GM23248 (cell line): ENCODE measurements around the gene ZNF319. TPM values are rescaled to one million over a fixed set of nuclear protein-coding genes. Genes with fewer than 3 reads are reported as not detected.

Source experiments
- DNase-seq: peaks from one replicate; pipeline ENCODE4 v3.0.0-alpha.2; 2015
- H2AFZ ChIP-seq: fragments of 200-600 bp; sonication (generic); 2 replicates; pipeline ENCODE4 v1.6.1; 2016; ENCODE audit warnings: antibody characterized with exemption
- H3F3A ChIP-seq: fragments of 200-600 bp; sonication (generic); 2 replicates; pipeline ENCODE4 v1.6.1; 2016; ENCODE audit warnings: mild to moderate bottlenecking, antibody characterized with exemption, mixed run types; ENCODE audit not compliant: insufficient read depth
- H3K27ac ChIP-seq: fragments of 200-600 bp; sonication (generic); 2 replicates; pipeline ENCODE4 v1.5.1; 2016; ENCODE audit warnings: mild to moderate bottlenecking
- H3K27me3 ChIP-seq: fragments of 200-600 bp; sonication (generic); replicated peaks from 2 replicates; pipeline ENCODE4 v1.6.1; 2016; ENCODE audit warnings: mild to moderate bottlenecking; ENCODE audit not compliant: insufficient read depth
- H3K36me3 ChIP-seq: fragments of 200-600 bp; sonication (generic); 2 replicates; pipeline ENCODE4 v1.6.1; 2016; ENCODE audit warnings: low read depth, mild to moderate bottlenecking
- H3K4me1 ChIP-seq: fragments of 200-600 bp; sonication (generic); 2 replicates; pipeline ENCODE4 v1.6.1; 2016; ENCODE audit warnings: mild to moderate bottlenecking; ENCODE audit not compliant: insufficient read depth
- H3K4me2 ChIP-seq: fragments of 200-600 bp; sonication (generic); one replicate; pipeline ENCODE4 v1.6.1; 2016; ENCODE audit warnings: mild to moderate bottlenecking; ENCODE audit not compliant: unreplicated experiment
- H3K4me3 ChIP-seq: fragments of 200-600 bp; sonication (generic); 2 replicates; pipeline ENCODE4 v1.5.1; 2016; ENCODE audit warnings: mild to moderate bottlenecking
- H3K79me2 ChIP-seq: fragments of 200-600 bp; sonication (generic); 2 replicates; pipeline ENCODE4 v1.6.1; 2016; ENCODE audit warnings: mild to moderate bottlenecking; ENCODE audit not compliant: insufficient read depth
- H3K9ac ChIP-seq: fragments of 200-600 bp; sonication (generic); 2 replicates; pipeline ENCODE4 v1.6.1; 2016; ENCODE audit warnings: mild to moderate bottlenecking
- H3K9me2 ChIP-seq: fragments of 200-600 bp; sonication (generic); 2 replicates; pipeline ENCODE4 v1.6.1; 2016; ENCODE audit warnings: mixed run types, mild to moderate bottlenecking, moderate library complexity; ENCODE audit not compliant: insufficient read depth
- H3K9me3 ChIP-seq: fragments of 200-600 bp; sonication (generic); one replicate; pipeline ENCODE4 v1.6.1; 2017; ENCODE audit warnings: low read depth
- H4K20me1 ChIP-seq: fragments of 200-600 bp; sonication (generic); 2 replicates; pipeline ENCODE4 v1.6.0; 2016; ENCODE audit not compliant: insufficient read depth
- EZH2 ChIP-seq: fragments of 200-600 bp; sonication (generic); IDR thresholded peaks from 2 replicates; pipeline ENCODE4 v1.6.1; 2018; ENCODE audit warnings: antibody characterized with exemption, mild to moderate bottlenecking; ENCODE audit not compliant: insufficient read depth, poor library complexity, severe bottlenecking
- EZH2phosphoT487 ChIP-seq: fragments of 200-600 bp; sonication (generic); IDR thresholded peaks from 2 replicates; pipeline ENCODE4 v1.6.1; 2018; ENCODE audit warnings: antibody characterized with exemption, moderate library complexity, mild to moderate bottlenecking, low read depth; ENCODE audit not compliant: insufficient read depth
- WGBS, 2 experiments: methylation state at CpG; one replicate each; pipeline ENCODE4 v1.1.6; 2015 to 2017; ENCODE audit warnings: low lambda C conversion rate in 2 of 2, low coverage in 1 of 2; ENCODE audit errors: missing lambda C conversion rate in 2 of 2; 5-methylcytosine and 5-hydroxymethylcytosine counted together
- in situ Hi-C: fragments of 300-500 bp; cut with MboI; formaldehyde crosslinking; loops from 2 replicates; pipeline ENCODE4 v1.15.0; 2020
- polyA plus RNA-seq: library from polyadenylated mRNA; unstranded; fragments of >200 nt; fragmentation: Nextera tagmentation; extraction: Ambion mirVana; gene quantifications from 2 replicates; pipeline ENCODE4 v1.2.1, GENCODE V29; 2016
- total RNA-seq: library from RNA; depleted of rRNA; stranded (reverse); fragments of >200 nt; shearing (Covaris generic); gene quantifications from 2 replicates; pipeline ENCODE4 v1.2.3, GENCODE V29; 2014

The ZNF319 gene
- total and polyA plus RNA-seq, 2 experiments from 2014 or later, result 4.6 to 8.2 TPM

DNA sequence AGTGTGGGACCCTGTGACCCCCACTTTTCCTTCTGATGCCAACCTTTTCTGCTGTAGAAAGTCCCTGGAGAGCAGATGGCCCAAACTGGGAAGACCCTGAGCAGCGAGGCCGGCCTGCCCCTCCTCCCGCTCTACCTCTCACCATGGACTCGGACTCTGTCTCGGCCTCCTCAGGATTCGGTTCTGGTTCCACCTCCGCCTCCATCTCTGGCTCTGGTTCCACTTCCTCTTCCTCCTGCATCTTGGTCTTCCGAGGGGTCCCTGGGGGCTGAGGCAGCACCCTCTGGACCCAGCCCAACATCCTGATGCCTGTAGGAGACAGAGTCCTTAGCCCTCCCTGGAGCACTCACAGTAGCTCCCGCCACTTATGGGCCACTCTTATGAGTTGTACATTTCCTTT, 33.5 kb downstream of the ZNF319 start:
- no peaks in the 10 kb centered on the region for H3F3A ChIP-seq
- H4K20me1 ChIP-seq, result no peaks in the 10 kb centered on the region
- H2AFZ ChIP-seq, result no peak overlapping the region
- H3K79me2 ChIP-seq, result no peaks in the 10 kb centered on the region
- H3K9me3 ChIP-seq, result no peaks in the 10 kb centered on the region
- no peaks in the 10 kb centered on the region for H3K4me1 ChIP-seq
- 87 to 93% methylated on average over 7 to 9 of the region's 9 CpGs for WGBS, 2 experiments
- no peak overlapping the region for H3K4me3 ChIP-seq
- H3K9me2 ChIP-seq, result no peaks in the 10 kb centered on the region
- DNase-seq, result no peak
- H3K9ac ChIP-seq, result no peak overlapping the region
- peaks cover 10% of the 10 kb centered on the region for H3K27me3 ChIP-seq
- no peak for TF ChIP-seq EZH2
- TF ChIP-seq EZH2phosphoT487, result no peak
- H3K36me3 ChIP-seq, result no peaks in the 10 kb centered on the region
- H3K4me2 ChIP-seq, result no peak overlapping the region
- H3K27ac ChIP-seq, result no peak overlapping the region
- in situ Hi-C loops, result no loop called here

DNA sequence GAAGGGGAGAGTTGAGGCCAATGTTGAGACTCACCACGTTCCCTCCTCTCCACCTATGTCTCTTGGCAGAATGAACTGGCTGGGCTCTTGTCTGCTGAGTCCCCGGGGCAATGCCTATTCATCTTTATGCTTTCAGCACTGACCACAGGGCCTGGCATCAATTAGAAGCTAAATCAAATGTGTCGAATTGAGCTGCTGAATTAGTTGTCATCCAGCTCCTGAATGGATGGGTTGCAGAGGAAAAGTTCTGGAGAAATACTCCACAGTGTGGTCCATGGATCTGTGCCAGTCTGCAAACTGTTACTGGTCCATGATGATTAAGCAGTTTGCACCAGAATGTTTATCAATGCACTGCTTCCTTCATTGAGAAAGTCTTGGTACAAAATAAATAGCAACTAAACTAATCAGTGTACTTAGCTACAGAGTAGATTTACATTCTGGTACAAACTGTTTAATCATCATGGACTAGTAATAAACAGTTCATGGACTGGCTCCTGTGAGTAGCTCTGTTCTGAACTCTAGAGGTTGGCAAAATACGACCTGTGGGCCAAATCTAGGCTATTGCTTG, 34.2 kb downstream of the ZNF319 start:
- Histone ChIP-seq H2AFZ (no peak overlapping the region), H3K36me3 (no peaks in the 10 kb centered on the region), H4K20me1 (no peaks in the 10 kb centered on the region), H3K27ac (no peak overlapping the region), H3K9me3 (no peaks in the 10 kb centered on the region), H3K27me3 (peaks cover 14% of the 10 kb centered on the region), H3K4me1 (no peaks in the 10 kb centered on the region), H3K79me2 (no peaks in the 10 kb centered on the region), H3K4me2 (no peak overlapping the region), H3K4me3 (no peak overlapping the region), H3K9ac (no peak overlapping the region), H3F3A (no peaks in the 10 kb centered on the region), H3K9me2 (no peaks in the 10 kb centered on the region)
- in situ Hi-C loops, result no loop called here
- 6 to 12% methylated on average over 4 of the region's 4 CpGs for WGBS, 2 experiments
- DNase-seq, result peak; percentile 36
- TF ChIP-seq EZH2 (no peak), EZH2phosphoT487 (no peak)

DNA sequence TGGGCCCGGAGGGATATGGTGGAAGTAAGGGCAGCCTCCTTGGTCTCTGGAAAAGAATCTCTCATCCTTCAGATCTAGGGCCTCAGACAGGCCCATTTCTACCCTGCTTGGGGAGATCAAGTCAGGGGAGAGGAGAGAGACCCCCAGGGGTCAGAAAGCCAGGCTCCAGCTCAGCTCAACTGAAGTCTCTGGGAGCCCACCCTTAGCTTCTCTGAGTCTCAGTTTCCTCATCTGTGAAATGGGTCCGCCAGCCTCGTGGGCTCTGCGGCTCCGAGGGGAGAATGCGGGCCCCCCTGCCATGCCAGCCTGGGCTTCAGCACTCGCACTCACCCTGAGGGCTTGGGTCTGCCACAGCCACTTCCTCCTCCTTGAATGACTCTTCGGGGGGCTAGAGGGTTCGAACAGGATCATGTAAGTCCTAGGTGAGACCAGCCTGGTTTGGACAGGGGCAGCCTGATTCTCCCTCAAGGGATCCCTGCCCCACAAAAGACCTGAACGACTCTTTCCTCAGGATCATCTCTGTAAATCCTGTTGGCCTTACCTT, 36.2 kb downstream of the ZNF319 start:
- H3K9me3 ChIP-seq, result no peaks in the 10 kb centered on the region
- TF ChIP-seq EZH2phosphoT487, result no peak
- no peaks in the 10 kb centered on the region for H3F3A ChIP-seq
- no peaks in the 10 kb centered on the region for H3K4me1 ChIP-seq
- no peak overlapping the region for H2AFZ ChIP-seq
- peaks cover 15% of the 10 kb centered on the region for H3K27me3 ChIP-seq
- no peaks in the 10 kb centered on the region for H3K79me2 ChIP-seq
- no peaks in the 10 kb centered on the region for H4K20me1 ChIP-seq
- no peak overlapping the region for H3K4me3 ChIP-seq
- DNase-seq, result no peak
- no peak overlapping the region for H3K9ac ChIP-seq
- no peak overlapping the region for H3K27ac ChIP-seq
- in situ Hi-C loops, result no loop called here
- no peaks in the 10 kb centered on the region for H3K9me2 ChIP-seq
- no peak overlapping the region for H3K4me2 ChIP-seq
- H3K36me3 ChIP-seq, result no peaks in the 10 kb centered on the region
- 65 to 72% methylated on average over 9 to 10 of the region's 10 CpGs for WGBS, 2 experiments

DNA sequence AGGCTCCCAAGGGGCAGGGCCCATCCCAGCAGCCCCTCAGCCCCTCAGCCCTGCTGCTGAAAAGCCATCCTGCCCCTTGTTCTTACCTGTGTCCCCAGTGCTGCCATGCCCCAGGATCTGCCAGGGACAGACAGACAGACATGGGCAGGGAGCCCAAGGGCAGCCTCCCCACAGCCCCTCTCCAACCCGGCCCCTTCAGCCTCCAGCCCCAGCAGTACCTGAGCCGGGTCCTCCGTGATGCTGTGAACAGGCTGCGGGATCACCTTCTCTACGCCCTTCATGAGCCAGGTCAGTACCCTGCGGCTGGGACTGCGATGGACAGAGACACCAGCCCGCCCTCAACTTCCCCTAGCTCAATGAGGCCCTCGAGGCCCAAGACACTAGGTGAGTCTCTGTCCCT, 37.7 kb downstream of the ZNF319 start:
- DNase-seq, result no peak
- H3K4me2 ChIP-seq, result no peak overlapping the region
- in situ Hi-C loops, result no loop called here
- no peak for TF ChIP-seq EZH2
- H3F3A ChIP-seq, result no peaks in the 10 kb centered on the region
- no peak overlapping the region for H2AFZ ChIP-seq
- H3K27ac ChIP-seq, result no peak overlapping the region
- peaks cover 17% of the 10 kb centered on the region for H3K27me3 ChIP-seq
- H3K4me3 ChIP-seq, result no peak overlapping the region
- H3K9ac ChIP-seq, result no peak overlapping the region
- 67 to 72% methylated on average over 9 of the region's 9 CpGs for WGBS, 2 experiments
- no peaks in the 10 kb centered on the region for H3K4me1 ChIP-seq
- H3K9me2 ChIP-seq, result no peaks in the 10 kb centered on the region
- H3K36me3 ChIP-seq, result no peaks in the 10 kb centered on the region
- no peaks in the 10 kb centered on the region for H3K9me3 ChIP-seq
- no peaks in the 10 kb centered on the region for H3K79me2 ChIP-seq
- no peaks in the 10 kb centered on the region for H4K20me1 ChIP-seq

DNA sequence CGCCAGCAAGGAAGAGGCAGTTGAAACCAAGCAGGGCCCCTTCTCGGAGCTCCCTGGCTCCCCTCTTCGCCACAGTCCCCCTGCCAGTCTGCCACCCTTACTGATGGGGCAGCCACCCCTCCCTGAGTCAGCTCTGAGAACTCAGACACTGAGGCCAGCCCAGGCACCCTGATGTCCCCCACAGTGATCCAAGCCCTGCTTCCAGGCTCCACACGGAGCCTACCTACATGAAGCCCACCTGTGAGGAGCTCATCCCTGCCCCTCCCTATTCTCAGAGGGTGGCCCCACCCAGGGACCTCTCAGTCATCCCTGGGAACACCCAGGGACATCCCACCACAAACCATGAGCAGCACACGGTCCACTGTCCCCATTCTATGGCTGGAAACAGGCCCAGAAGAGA, 38.4 kb downstream of the ZNF319 start:
- no peaks in the 10 kb centered on the region for H3K36me3 ChIP-seq
- H3F3A ChIP-seq, result no peaks in the 10 kb centered on the region
- in situ Hi-C loops, result no loop called here
- H2AFZ ChIP-seq, result no peak overlapping the region
- H3K9ac ChIP-seq, result no peak overlapping the region
- no peaks in the 10 kb centered on the region for H3K9me2 ChIP-seq
- H4K20me1 ChIP-seq, result no peaks in the 10 kb centered on the region
- H3K79me2 ChIP-seq, result no peaks in the 10 kb centered on the region
- no peak for TF ChIP-seq EZH2phosphoT487
- no peak for TF ChIP-seq EZH2
- H3K27me3 ChIP-seq, result peaks cover 17% of the 10 kb centered on the region
- no peaks in the 10 kb centered on the region for H3K9me3 ChIP-seq
- H3K4me2 ChIP-seq, result no peak overlapping the region
- DNase-seq, result no peak
- no peak overlapping the region for H3K4me3 ChIP-seq
- 19 to 29% methylated on average over 5 of the region's 5 CpGs for WGBS, 2 experiments
- no peaks in the 10 kb centered on the region for H3K4me1 ChIP-seq
- H3K27ac ChIP-seq, result no peak overlapping the region
